Daoy (cell line): ENCODE measurements around the gene ADAMTS4. TPM values are rescaled to one million over a fixed set of nuclear protein-coding genes. Genes with fewer than 3 reads are reported as not detected.
"Not testable (repeated sequence)": the region's sequence is repeated elsewhere in the genome, so short reads cannot be mapped to it uniquely, and the experiment has no call there.

Source experiments
- DNase-seq: peaks from one replicate; pipeline ENCODE4 v3.0.0-alpha.2; 2015; ENCODE audit warnings: low read depth
- total RNA-seq: library from RNA; depleted of rRNA; stranded (reverse); fragments of >200 nt; shearing (Covaris generic); gene quantifications from 2 replicates; pipeline ENCODE4 v1.2.3, GENCODE V29; 2014; rRNA removed

The ADAMTS4 gene
- 0.68 and 0.91 TPM in 2 replicates for total RNA-seq

- peak; percentile 74 for DNase-seq
Observed at GRCh38 chr1:161198897-161199431, at the start of gene ADAMTS4. ADAMTS4 (minus strand) TSS chr1:161199054; CDS start chr1:161198627, 427 bp downstream.

GRCh38 chr1:161244888-161245287 is 46.0 kb upstream of the ADAMTS4 start:
- DNase-seq, result no peak

GRCh38 chr1:161242313-161242712 is 43.5 kb upstream of the ADAMTS4 start:
- DNase-seq, result no peak

- DNase-seq, result no peak
Observed at GRCh38 chr1:161241682-161242081, 42.8 kb upstream of the ADAMTS4 start.

GRCh38 chr1:161238039-161238473 is 39.2 kb upstream of the ADAMTS4 start, which contains the start of gene NR1I3:
NR1I3 (minus strand) TSS chr1:161238203; CDS start chr1:161236565, 1,638 bp downstream.
- no peak for DNase-seq

GRCh38 chr1:161235957-161236775 is 37.3 kb upstream of the ADAMTS4 start:
- no peak for DNase-seq

GRCh38 chr1:161233102-161233501 is 34.2 kb upstream of the ADAMTS4 start:
- no peak for DNase-seq

GRCh38 chr1:161230762-161231161 is 31.9 kb upstream of the ADAMTS4 start:
- DNase-seq, result no peak

GRCh38 chr1:161229896-161230295 is 31.0 kb upstream of the ADAMTS4 start:
- no peak for DNase-seq

GRCh38 chr1:161228032-161228431 is 29.2 kb upstream of the ADAMTS4 start:
- no peak for DNase-seq

- peak; percentile 73 for DNase-seq
Observed at GRCh38 chr1:161227196-161227871, 28.5 kb upstream of the ADAMTS4 start.

GRCh38 chr1:161226759-161227158 is 27.9 kb upstream of the ADAMTS4 start:
- no peak for DNase-seq

GRCh38 chr1:161226320-161226711 is 27.5 kb upstream of the ADAMTS4 start:
- DNase-seq, result peak; percentile 27

GRCh38 chr1:161225534-161226319 is 26.9 kb upstream of the ADAMTS4 start, which contains the start of gene TOMM40L:
TOMM40L (plus strand) TSS chr1:161226060; CDS start chr1:161226490, 430 bp downstream.
- DNase-seq, result peak; percentile 97

GRCh38 chr1:161225178-161225533 is 26.3 kb upstream of the ADAMTS4 start:
- no peak for DNase-seq

- DNase-seq, result not testable (repeated sequence)
Observed at GRCh38 chr1:161224695-161225087, 25.8 kb upstream of the ADAMTS4 start.

GRCh38 chr1:161223805-161224694 is 25.2 kb upstream of the ADAMTS4 start:
- no peak for DNase-seq

- DNase-seq, result no peak
Observed at GRCh38 chr1:161222175-161223019, 23.5 kb upstream of the ADAMTS4 start.

- DNase-seq, result no peak
Observed at GRCh38 chr1:161220002-161220401, 21.1 kb upstream of the ADAMTS4 start.
